SH-SY5Y (cell line): ENCODE measurements around the gene CENPW.

ENCODE experiments used
- GATA2 ChIP-seq: IDR thresholded peaks from 2 replicates; pipeline ENCODE4 v1.6.1; 2011; ENCODE audit warnings: mild to moderate bottlenecking, low read depth, low read length
- GATA3 ChIP-seq: IDR thresholded peaks from 2 replicates; pipeline ENCODE4 v1.6.1; 2011; ENCODE audit warnings: low read depth, mild to moderate bottlenecking, low read length, moderate library complexity

DNA sequence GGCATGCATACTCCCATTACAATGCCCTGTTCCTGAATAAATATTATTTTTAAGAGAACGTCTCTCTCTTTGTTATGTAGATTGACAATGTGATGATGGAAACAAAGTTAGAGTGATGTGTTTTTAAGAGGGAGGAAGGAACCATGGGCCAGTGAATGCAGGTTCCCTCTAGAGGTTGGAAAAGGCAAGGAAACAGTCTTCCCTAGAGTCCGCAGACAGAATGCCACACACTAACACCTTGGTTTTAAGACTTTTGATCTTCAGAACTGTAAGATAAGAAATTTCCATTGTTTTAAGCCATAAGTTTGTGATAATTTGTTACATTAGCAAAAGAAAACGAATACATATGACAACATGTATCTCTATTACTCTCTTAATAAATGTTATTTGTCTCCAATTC is 4.7 kb upstream of the CENPW start:
- TF ChIP-seq GATA2 (no peak), GATA3 (no peak)
